HG03045 (cell line): ENCODE results near the gene ACTL6B.

Source experiments
- ATAC-seq: cut with Tn5 transposase; IDR thresholded peaks from one replicate; pipeline ENCODE4 v1.9.1; 2021; ENCODE audit warnings: mild to moderate bottlenecking, moderate library complexity; ENCODE audit not compliant: unreplicated experiment

Gene ACTL6B

DNA sequence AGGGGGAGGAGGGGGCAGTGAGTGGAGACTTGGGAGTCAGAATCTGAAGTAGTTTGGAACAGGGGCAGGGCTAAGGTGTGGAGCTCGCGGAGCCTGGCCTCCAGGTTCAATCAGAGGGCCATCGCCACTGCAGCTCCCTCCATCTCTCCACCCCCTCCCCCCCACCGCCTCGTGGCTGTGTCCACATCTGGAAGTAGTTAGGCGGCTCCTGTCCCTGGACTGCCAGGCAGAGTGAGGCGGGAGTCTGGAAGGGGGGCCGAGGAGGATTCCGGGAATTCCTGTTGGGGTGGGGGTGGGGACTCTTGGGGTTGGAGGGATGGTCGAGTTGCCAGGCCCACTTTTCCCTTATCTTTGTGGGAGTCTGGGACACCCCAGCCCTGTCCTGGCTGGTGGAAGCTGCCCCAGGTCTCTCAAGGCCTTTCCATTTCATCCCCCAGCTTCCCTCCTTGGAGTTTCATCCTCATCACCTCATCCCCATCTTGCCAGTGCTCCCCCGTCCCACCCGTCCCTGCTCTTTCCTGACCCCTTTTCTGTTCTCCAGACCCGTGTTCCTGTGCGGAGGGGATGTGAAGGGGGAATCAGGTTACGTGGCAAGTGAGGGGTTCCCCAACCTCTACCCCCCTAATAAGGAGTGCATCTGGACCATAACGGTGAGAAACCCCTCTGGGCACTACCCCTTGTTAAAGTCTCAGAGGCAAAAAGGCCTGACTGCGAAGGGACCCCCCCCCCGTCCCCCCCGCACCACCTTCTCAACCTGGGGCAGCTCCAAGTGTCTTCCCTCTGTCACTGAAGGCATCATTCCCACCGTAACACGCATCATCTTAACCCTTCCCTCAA is 53.1 kb downstream of the ACTL6B start:
- ATAC-seq, result no peak

DNA sequence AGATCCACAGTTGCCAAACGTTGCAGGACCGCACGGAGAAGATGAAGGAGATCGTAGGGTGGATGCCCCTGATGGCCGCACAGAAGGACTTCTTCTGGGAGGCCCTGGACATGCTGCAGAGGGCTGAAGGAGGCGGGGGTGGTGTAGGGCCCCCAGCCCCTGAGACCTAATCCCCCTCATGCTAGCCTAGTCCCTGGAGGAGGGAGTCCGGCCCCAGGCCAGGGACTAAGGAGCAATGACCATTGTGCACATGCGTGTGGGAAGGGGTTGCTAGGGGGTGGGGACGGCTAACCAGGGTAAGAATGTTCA is 55.6 kb downstream of the ACTL6B start:
- no peak for ATAC-seq

DNA sequence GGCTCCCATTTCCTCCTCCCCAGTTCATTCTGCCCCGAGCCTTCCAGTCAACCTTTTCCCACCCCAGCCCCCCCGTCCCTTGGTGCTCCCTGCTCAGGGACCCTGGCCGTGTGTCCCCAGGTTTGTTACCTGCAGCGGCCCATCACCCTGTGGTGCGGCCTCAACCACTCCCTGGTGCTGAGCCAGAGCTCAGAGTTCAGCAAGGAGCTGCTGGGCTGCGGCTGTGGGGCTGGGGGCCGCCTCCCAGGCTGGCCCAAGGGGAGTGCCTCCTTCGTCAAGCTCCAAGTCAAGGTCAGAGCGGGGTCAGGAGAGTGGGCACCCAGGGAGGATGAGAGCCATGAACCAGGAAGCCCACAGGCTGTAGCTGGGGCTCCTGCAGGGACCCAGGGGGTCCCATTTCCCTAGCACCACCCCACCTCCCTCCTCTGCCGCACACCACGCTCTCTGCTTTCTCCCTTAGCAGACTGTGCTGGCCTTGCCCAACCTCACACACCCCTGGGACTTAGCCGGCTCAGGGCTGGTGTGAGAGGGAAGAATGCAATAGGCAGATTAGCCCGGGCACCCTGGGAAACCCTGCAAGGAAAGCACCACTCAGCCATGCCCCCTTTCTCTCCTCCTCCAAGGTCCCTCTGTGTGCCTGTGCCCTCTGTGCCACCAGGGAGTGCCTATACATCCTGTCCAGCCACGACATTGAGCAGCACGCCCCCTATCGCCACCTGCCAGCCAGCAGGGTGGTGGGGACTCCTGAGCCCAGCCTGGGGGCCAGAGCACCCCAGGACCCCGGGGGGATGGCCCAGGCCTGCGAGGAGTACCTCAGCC is 56.1 kb downstream of the ACTL6B start:
- ATAC-seq, result no peak

DNA sequence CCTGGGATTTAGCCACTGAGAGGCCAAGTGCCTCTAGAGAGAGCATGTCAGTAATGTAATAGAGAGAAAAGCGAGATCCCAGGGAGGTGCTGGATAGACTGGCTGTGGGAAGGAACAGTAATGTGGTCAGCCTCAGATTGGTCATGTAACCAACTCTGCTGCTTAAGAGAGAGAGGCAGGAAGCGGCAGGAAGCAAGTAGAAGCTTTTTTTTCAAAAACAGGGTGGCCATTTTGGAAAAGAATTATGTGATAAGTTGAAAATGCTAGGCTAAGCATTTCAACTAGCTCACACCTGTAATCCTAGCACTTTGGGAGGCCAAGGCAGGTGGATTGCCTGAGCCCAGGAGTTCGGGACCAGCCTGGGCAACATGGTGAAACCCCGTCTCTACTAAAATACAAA is 57.8 kb downstream of the ACTL6B start:
- ATAC-seq, result no peak

DNA sequence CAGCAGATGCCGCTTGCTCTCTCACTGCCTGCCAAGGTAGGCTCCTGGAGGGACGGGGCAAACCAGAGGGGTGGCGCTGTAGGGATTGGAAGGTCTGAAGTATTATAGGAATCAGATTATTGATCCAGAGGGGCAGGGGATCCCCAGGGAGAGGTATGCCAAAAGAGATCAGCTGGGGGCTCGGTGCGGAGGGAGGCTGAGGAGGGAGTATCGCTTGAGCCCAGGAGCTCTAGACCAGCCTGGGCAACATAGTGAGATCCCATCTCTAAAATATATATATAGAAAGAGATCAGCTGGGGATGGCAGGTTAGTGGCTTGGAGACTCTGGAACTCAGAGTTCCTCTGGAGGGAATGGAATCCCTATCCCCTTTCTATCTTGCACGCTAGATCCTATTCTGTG is 61.1 kb downstream of the ACTL6B start:
- no peak for ATAC-seq
